Measurements from ENCODE around the gene RAB40C.
A peak's percentile ranks its signal among the peaks of the same experiment; 100 is the strongest.

The RAB40C gene

GRCh38 chr16:575354-576196 lies 14.3 kb upstream of the RAB40C start:
- DNase-seq (ENCODE audit: low read depth), result no peak

GRCh38 chr16:576197-576822 lies 13.6 kb upstream of the RAB40C start:
- DNase-seq (ENCODE audit: low read depth), result no peak

GRCh38 chr16:576823-577201 lies 13.1 kb upstream of the RAB40C start:
- DNase-seq (ENCODE audit: low read depth), result no peak

GRCh38 chr16:577796-578195 lies 12.1 kb upstream of the RAB40C start:
- no peak for DNase-seq (ENCODE audit: low read depth)

GRCh38 chr16:578232-578869 lies 11.5 kb upstream of the RAB40C start:
- DNase-seq (ENCODE audit: low read depth), result no peak

GRCh38 chr16:578870-579405 lies 10.9 kb upstream of the RAB40C start:
- DNase-seq (ENCODE audit: low read depth), result peak; percentile 37

- no peak for DNase-seq (ENCODE audit: low read depth)
These were observed 9.5 kb upstream of the RAB40C start for GRCh38 chr16:580141-580945.

GRCh38 chr16:580946-581498 lies 8.8 kb upstream of the RAB40C start:
- DNase-seq (ENCODE audit: low read depth), result no peak

GRCh38 chr16:582218-582613 lies 7.7 kb upstream of the RAB40C start:
- no peak for DNase-seq (ENCODE audit: low read depth)

- DNase-seq (ENCODE audit: low read depth), result no peak
These were observed 7.1 kb upstream of the RAB40C start for GRCh38 chr16:582614-583331.

GRCh38 chr16:583470-583814 lies 6.4 kb upstream of the RAB40C start:
- DNase-seq (ENCODE audit: low read depth), result no peak

GRCh38 chr16:583815-584591 lies 5.9 kb upstream of the RAB40C start:
- DNase-seq (ENCODE audit: low read depth), result no peak

- no peak for DNase-seq (ENCODE audit: low read depth)
These were observed 4.5 kb upstream of the RAB40C start for GRCh38 chr16:585351-585750.

GRCh38 chr16:586047-586644 lies 3.7 kb upstream of the RAB40C start:
- no peak for DNase-seq (ENCODE audit: low read depth)

- DNase-seq (ENCODE audit: low read depth), result no peak
These were observed 2.9 kb upstream of the RAB40C start for GRCh38 chr16:586645-587590.

GRCh38 chr16:588639-588888 lies 1.3 kb upstream of the RAB40C start:
- DNase-seq (ENCODE audit: low read depth), result peak; percentile 50

GRCh38 chr16:588889-589657 lies 793 bp upstream of the RAB40C start:
- peak; percentile 97 for DNase-seq (ENCODE audit: low read depth)

GRCh38 chr16:590188-590814 lies 435 bp downstream of the RAB40C start:
- DNase-seq (ENCODE audit: low read depth), result no peak

Data from T-helper 22 cell (primary cell).